WTC11 (cell line): ENCODE measurements around the gene NRXN3.

ENCODE experiments used
- CBFB ChIP-seq: sonication (generic); formaldehyde crosslinking; IDR thresholded peaks from 2 replicates; pipeline ENCODE4 v1.8.1; 2022; ENCODE audit warnings: mild to moderate bottlenecking, low read depth, missing genetic modification reagents
- ELF4 ChIP-seq: sonication (generic); formaldehyde crosslinking; IDR thresholded peaks from 2 replicates; pipeline ENCODE4 v1.8.1; 2022; ENCODE audit warnings: low read depth, mild to moderate bottlenecking, moderate library complexity, missing genetic modification reagents
- GABPB1 ChIP-seq: sonication (generic); formaldehyde crosslinking; IDR thresholded peaks from 2 replicates; pipeline ENCODE4 v1.8.1; 2023; ENCODE audit warnings: mild to moderate bottlenecking, missing genetic modification reagents
- NR2C2 ChIP-seq: sonication (generic); formaldehyde crosslinking; IDR thresholded peaks from 2 replicates; pipeline ENCODE4 v1.8.0; 2022; ENCODE audit warnings: mild to moderate bottlenecking, missing genetic modification reagents
- TEAD4 ChIP-seq: sonication (generic); formaldehyde crosslinking; IDR thresholded peaks from 2 replicates; pipeline ENCODE4 v1.8.0; 2022; ENCODE audit warnings: mild to moderate bottlenecking, missing genetic modification reagents
- ZNF317 ChIP-seq: sonication (generic); formaldehyde crosslinking; IDR thresholded peaks from 2 replicates; pipeline ENCODE4 v1.8.1; 2023; ENCODE audit warnings: low read depth, mild to moderate bottlenecking, moderate library complexity, missing genetic modification reagents, borderline replicate concordance
- ZNF423 ChIP-seq: fragments of 250-450 bp; sonication (Bioruptor Pico); IDR thresholded peaks from 2 replicates; pipeline ENCODE4 v2.1.2; 2022; ENCODE audit warnings: mild to moderate bottlenecking, moderate library complexity
- TF ChIP-seq, protein P1 (sequence below): sonication (generic); formaldehyde crosslinking; IDR thresholded peaks from 2 replicates; pipeline ENCODE4 v1.8.0; 2022; ENCODE audit warnings: mild to moderate bottlenecking, missing genetic modification reagents
- TF ChIP-seq, protein P2 (sequence below): fragments of 200-600 bp; IDR thresholded peaks from 2 replicates; pipeline ENCODE4 v1.8.0; 2022; ENCODE audit warnings: antibody characterized with exemption
- TF ChIP-seq, protein P3 (sequence below): fragments of 250-450 bp; sonication (Bioruptor Pico); IDR thresholded peaks from 2 replicates; pipeline ENCODE4 v1.9.0; 2021; ENCODE audit warnings: mild to moderate bottlenecking, borderline replicate concordance
- TF ChIP-seq, protein P4 (sequence below): sonication (generic); formaldehyde crosslinking; IDR thresholded peaks from 2 replicates; pipeline ENCODE4 v1.8.1; 2023; ENCODE audit warnings: mild to moderate bottlenecking, missing genetic modification reagents, moderate library complexity
- TF ChIP-seq, protein P5 (sequence below): sonication (generic); formaldehyde crosslinking; conservative IDR thresholded peaks from 2 replicates; pipeline ENCODE4 v1.8.1; 2022; ENCODE audit warnings: mild to moderate bottlenecking, missing genetic modification reagents

DNA sequence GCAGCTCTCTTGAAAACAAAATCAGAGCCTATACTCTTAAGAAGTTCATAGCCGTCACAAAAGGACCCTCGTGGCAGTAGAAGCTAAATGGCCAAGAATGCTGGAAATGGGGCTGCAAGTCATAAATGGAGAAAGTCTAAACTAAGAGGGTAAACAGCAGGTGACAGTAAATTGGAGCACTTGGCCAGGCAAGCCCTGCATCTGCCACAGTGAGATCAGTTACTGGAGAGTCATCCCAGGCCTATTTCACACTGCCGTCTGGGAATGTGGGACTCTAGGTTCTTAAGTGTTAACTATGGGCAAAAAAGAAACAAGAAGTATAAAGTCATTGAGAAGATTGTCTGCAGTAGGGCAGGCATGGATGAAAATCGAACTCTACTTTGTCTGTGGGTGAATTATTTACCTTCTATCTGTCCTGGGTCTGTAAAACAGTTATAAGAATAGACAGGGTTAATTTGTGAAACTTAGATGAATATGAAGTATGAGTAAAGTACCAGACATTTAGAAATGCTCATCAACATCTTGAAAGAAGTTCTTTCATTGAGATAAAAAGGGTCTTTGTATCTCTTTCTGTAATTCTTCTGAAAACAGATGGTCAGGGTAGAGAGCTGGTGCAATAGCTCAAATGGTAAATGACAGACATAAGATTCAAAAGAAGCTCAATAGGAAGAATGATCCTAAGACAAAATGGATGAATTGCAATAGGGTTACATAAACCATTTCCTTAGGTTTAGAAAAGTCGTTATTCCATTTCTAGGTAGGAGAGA is 1248.7 kb downstream of the NRXN3 start:
- TF ChIP-seq, protein P1, sequence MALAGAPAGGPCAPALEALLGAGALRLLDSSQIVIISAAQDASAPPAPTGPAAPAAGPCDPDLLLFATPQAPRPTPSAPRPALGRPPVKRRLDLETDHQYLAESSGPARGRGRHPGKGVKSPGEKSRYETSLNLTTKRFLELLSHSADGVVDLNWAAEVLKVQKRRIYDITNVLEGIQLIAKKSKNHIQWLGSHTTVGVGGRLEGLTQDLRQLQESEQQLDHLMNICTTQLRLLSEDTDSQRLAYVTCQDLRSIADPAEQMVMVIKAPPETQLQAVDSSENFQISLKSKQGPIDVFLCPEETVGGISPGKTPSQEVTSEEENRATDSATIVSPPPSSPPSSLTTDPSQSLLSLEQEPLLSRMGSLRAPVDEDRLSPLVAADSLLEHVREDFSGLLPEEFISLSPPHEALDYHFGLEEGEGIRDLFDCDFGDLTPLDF, result no peak
- TF ChIP-seq GABPB1 (CRISPR knock-in tag), result no peak
- no peak for TF ChIP-seq ZNF423
- TF ChIP-seq, protein P2, sequence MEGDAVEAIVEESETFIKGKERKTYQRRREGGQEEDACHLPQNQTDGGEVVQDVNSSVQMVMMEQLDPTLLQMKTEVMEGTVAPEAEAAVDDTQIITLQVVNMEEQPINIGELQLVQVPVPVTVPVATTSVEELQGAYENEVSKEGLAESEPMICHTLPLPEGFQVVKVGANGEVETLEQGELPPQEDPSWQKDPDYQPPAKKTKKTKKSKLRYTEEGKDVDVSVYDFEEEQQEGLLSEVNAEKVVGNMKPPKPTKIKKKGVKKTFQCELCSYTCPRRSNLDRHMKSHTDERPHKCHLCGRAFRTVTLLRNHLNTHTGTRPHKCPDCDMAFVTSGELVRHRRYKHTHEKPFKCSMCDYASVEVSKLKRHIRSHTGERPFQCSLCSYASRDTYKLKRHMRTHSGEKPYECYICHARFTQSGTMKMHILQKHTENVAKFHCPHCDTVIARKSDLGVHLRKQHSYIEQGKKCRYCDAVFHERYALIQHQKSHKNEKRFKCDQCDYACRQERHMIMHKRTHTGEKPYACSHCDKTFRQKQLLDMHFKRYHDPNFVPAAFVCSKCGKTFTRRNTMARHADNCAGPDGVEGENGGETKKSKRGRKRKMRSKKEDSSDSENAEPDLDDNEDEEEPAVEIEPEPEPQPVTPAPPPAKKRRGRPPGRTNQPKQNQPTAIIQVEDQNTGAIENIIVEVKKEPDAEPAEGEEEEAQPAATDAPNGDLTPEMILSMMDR, result no peak
- TF ChIP-seq TEAD4 (CRISPR knock-in tag), result no peak
- TF ChIP-seq, protein P3, sequence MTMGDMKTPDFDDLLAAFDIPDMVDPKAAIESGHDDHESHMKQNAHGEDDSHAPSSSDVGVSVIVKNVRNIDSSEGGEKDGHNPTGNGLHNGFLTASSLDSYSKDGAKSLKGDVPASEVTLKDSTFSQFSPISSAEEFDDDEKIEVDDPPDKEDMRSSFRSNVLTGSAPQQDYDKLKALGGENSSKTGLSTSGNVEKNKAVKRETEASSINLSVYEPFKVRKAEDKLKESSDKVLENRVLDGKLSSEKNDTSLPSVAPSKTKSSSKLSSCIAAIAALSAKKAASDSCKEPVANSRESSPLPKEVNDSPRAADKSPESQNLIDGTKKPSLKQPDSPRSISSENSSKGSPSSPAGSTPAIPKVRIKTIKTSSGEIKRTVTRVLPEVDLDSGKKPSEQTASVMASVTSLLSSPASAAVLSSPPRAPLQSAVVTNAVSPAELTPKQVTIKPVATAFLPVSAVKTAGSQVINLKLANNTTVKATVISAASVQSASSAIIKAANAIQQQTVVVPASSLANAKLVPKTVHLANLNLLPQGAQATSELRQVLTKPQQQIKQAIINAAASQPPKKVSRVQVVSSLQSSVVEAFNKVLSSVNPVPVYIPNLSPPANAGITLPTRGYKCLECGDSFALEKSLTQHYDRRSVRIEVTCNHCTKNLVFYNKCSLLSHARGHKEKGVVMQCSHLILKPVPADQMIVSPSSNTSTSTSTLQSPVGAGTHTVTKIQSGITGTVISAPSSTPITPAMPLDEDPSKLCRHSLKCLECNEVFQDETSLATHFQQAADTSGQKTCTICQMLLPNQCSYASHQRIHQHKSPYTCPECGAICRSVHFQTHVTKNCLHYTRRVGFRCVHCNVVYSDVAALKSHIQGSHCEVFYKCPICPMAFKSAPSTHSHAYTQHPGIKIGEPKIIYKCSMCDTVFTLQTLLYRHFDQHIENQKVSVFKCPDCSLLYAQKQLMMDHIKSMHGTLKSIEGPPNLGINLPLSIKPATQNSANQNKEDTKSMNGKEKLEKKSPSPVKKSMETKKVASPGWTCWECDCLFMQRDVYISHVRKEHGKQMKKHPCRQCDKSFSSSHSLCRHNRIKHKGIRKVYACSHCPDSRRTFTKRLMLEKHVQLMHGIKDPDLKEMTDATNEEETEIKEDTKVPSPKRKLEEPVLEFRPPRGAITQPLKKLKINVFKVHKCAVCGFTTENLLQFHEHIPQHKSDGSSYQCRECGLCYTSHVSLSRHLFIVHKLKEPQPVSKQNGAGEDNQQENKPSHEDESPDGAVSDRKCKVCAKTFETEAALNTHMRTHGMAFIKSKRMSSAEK (CRISPR knock-in tag), result no peak
- TF ChIP-seq NR2C2 (CRISPR knock-in tag), result no peak
- TF ChIP-seq ZNF317 (CRISPR knock-in tag), result no peak
- TF ChIP-seq CBFB (CRISPR knock-in tag), result no peak
- TF ChIP-seq, protein P4, sequence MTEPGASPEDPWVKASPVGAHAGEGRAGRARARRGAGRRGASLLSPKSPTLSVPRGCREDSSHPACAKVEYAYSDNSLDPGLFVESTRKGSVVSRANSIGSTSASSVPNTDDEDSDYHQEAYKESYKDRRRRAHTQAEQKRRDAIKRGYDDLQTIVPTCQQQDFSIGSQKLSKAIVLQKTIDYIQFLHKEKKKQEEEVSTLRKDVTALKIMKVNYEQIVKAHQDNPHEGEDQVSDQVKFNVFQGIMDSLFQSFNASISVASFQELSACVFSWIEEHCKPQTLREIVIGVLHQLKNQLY, result no peak
- TF ChIP-seq ELF4, result no peak
- TF ChIP-seq, protein P5, sequence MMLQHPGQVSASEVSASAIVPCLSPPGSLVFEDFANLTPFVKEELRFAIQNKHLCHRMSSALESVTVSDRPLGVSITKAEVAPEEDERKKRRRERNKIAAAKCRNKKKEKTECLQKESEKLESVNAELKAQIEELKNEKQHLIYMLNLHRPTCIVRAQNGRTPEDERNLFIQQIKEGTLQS (CRISPR knock-in tag), result no peak
